DMS 273 (cell line): ENCODE data around the gene LUC7L3.

ENCODE experiments used
- DNase-seq: peaks from one replicate; lab custom pipeline; 2025; ENCODE audit not compliant: unreplicated experiment; lab: John Stamatoyannopoulos, UW

LUC7L3 gene

GRCh38 chr17:50685691-50686493, 33.5 kb upstream of the LUC7L3 start:
- no peak for DNase-seq

GRCh38 chr17:50686494-50687199, 32.8 kb upstream of the LUC7L3 start:
- DNase-seq, result no peak

GRCh38 chr17:50687200-50688066, 32.0 kb upstream of the LUC7L3 start:
- peak; percentile 48 for DNase-seq

GRCh38 chr17:50688245-50688644, 31.2 kb upstream of the LUC7L3 start:
- DNase-seq, result no peak

GRCh38 chr17:50689251-50689650, 30.2 kb upstream of the LUC7L3 start:
- peak; percentile 63 for DNase-seq

- peak; percentile 33 for DNase-seq
Measured at GRCh38 chr17:50689956-50690886, 29.2 kb upstream of the LUC7L3 start.

GRCh38 chr17:50690887-50691549, 28.4 kb upstream of the LUC7L3 start:
- no peak for DNase-seq

- peak; percentile 47 for DNase-seq
Measured at GRCh38 chr17:50691550-50692447, 27.6 kb upstream of the LUC7L3 start.

GRCh38 chr17:50692448-50693035, 26.9 kb upstream of the LUC7L3 start:
- no peak for DNase-seq

GRCh38 chr17:50693036-50693682, 26.2 kb upstream of the LUC7L3 start:
- no peak for DNase-seq

GRCh38 chr17:50696365-50696879, 23.0 kb upstream of the LUC7L3 start:
- no peak for DNase-seq

GRCh38 chr17:50697062-50697461, 22.3 kb upstream of the LUC7L3 start:
- no peak for DNase-seq

- no peak for DNase-seq
Measured at GRCh38 chr17:50697663-50698272, 21.6 kb upstream of the LUC7L3 start.

- no peak for DNase-seq
Measured at GRCh38 chr17:50699410-50699809, 20.0 kb upstream of the LUC7L3 start.

GRCh38 chr17:50703162-50703561, 16.2 kb upstream of the LUC7L3 start:
- no peak for DNase-seq

GRCh38 chr17:50707289-50708049, 11.9 kb upstream of the LUC7L3 start, which contains the start of gene ANKRD40:
TSS of gene ANKRD40 (minus strand) at chr17:50707914. CDS start at chr17:50707654, 260 bp downstream.
- DNase-seq, result peak; percentile 97
